A375 (cell line): Measurements from ENCODE around the gene GPR27. TPM values are rescaled to one million over a fixed set of nuclear protein-coding genes. Genes with fewer than 3 reads are reported as not detected.

Source experiments
- total RNA-seq: library from RNA; depleted of rRNA; stranded (reverse); fragments of >200 nt; shearing (Covaris generic); gene quantifications from 2 replicates; pipeline ENCODE4 v1.2.3, GENCODE V29; 2014; rRNA removed

GPR27 gene
- total RNA-seq, result not detected in 2 replicates

DNA sequence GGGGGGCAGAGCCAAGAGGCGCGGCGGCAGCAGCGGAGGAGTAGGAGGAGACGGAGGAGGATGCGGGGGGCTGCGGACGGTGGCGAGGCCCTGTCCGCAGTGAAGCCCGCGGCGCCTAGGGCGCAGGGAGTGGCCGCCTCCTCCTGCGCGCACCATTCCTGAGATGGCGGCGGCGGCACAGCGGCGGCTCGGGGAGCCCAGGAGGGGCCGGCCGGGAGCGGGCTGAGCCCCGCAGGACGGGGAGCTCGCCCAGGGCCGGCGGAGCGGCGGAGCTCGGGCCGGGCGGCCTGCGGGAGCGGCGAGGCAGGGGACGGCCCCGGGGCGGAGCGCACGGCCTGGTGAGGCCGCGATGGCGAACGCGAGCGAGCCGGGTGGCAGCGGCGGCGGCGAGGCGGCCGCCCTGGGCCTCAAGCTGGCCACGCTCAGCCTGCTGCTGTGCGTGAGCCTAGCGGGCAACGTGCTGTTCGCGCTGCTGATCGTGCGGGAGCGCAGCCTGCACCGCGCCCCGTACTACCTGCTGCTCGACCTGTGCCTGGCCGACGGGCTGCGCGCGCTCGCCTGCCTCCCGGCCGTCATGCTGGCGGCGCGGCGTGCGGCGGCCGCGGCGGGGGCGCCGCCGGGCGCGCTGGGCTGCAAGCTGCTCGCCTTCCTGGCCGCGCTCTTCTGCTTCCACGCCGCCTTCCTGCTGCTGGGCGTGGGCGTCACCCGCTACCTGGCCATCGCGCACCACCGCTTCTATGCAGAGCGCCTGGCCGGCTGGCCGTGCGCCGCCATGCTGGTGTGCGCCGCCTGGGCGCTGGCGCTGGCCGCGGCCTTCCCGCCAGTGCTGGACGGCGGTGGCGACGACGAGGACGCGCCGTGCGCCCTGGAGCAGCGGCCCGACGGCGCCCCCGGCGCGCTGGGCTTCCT is at the start of gene GPR27:
GPR27 (plus strand) TSS at position 155 of the 909 bp plus-strand sequence; CDS start at position 350, 195 bp downstream.

GRCh38 chr3:71725271-71725991 is 28.2 kb upstream of the GPR27 start, which contains the start of gene EIF4E3:
Gene EIF4E3, minus strand, starts transcription at chr3:71725402. Its CDS starts 35 bp downstream, at chr3:71725367.

DNA sequence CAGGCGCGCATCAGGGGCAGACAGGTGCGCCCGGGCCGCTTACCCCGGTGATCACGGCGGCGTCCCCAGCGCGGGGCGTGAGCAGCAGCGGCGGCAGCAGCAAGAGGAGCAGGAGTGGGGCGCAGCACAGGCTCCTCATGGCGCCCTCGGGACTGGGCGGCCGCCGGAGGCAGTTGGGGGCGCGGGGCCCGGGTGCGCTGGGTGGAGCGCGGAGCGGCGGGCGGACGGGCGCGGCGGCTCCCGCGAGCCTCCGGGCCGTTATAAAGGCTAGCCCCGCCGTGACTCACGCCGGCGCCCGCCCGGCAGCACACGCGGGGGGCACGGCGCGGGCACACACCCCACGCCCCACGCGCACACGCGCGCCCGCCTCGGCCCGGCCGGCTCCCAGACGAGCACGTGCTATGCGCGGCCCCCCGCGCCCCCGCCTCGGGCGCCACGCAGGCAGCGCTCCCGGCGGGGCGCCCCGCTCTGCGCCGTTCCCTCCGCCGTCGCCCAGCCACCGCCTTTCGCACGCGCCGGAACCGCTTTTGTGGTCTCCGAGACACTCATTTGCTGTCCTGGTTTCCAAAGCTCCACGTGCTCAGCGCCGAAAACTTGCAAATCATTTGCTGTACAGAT is 31.4 kb downstream of the GPR27 start, which contains the start of gene PROK2:
PROK2 (minus strand) TSS at position 235 of the 618 bp plus-strand sequence; CDS start at position 139, 96 bp downstream.

Other genes with a start within 250 kb of the GPR27 start
- 13.2 and 13.6 TPM in 2 replicates for gene FOXP1, start 170.1 kb upstream of the GPR27 start, total RNA-seq
- 0.15 and 1.6 TPM in 2 replicates for gene EIF4E3, start 28.5 kb upstream of the GPR27 start, total RNA-seq
- gene PROK2, start 31.3 kb downstream of the GPR27 start, total RNA-seq, result 0.13 and 0.23 TPM in 2 replicates